ENCODE measurements around the gene GRIN2A.

GRCh38 chr16:10037751-10038150 is 144.5 kb downstream of the GRIN2A start:
- TF ChIP-seq ZNF274 (IDR thresholded peaks at IDR 0.05; ENCODE audit: low read depth, low read length) (no peak), YY1 (IDR thresholded peaks at IDR 0.05; ENCODE audit: insufficient read depth, insufficient read length) (no peak), SUZ12 (IDR thresholded peaks at IDR 0.05; ENCODE audit: extremely low read depth, insufficient read depth, insufficient read length) (no peak)

Measured in NT2/D1 (cell line).